ENCODE data around the gene PLA2G12B.

DNA sequence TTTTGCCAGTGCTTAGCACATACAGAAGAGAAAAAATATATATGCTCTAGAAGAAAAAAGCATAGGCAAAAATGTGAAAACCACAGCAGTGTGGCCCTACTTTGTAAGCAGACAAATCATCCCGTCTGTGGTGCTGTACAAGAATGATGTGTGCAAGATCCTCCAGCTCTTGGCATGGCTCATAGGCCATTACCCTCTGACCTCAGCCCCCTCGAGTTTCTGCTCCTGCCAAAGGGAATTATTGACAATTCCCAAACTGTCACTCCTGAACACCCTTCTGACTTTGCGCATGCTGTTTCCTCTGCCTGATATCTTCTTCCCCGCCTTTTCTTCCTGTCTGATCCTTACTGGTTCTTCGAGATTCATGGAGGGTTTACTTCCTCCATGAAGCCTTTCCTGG is 27.1 kb downstream of the PLA2G12B start:
- TF ChIP-seq, protein P1, sequence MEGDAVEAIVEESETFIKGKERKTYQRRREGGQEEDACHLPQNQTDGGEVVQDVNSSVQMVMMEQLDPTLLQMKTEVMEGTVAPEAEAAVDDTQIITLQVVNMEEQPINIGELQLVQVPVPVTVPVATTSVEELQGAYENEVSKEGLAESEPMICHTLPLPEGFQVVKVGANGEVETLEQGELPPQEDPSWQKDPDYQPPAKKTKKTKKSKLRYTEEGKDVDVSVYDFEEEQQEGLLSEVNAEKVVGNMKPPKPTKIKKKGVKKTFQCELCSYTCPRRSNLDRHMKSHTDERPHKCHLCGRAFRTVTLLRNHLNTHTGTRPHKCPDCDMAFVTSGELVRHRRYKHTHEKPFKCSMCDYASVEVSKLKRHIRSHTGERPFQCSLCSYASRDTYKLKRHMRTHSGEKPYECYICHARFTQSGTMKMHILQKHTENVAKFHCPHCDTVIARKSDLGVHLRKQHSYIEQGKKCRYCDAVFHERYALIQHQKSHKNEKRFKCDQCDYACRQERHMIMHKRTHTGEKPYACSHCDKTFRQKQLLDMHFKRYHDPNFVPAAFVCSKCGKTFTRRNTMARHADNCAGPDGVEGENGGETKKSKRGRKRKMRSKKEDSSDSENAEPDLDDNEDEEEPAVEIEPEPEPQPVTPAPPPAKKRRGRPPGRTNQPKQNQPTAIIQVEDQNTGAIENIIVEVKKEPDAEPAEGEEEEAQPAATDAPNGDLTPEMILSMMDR (IDR thresholded peaks at IDR 0.05), result no peak
- TF ChIP-seq POLR2A (IDR thresholded peaks at IDR 0.05), result no peak
